ENCODE measurements around the gene HBA2. TPM values are rescaled to one million over a fixed set of nuclear protein-coding genes. Genes with fewer than 3 reads are reported as not detected.
"Not testable (repeated sequence)": the region's sequence is repeated elsewhere in the genome, so short reads cannot be mapped to it uniquely, and the experiment has no call there.

The HBA2 gene
- total RNA-seq, 1 experiment from 2014 or later: not detected

GRCh38 chr16:173928-174769 lies 1.5 kb downstream of the HBA2 start:
- DNase-seq (ENCODE audit: low read depth, low spot score); BruUV-seq (replicated peaks); H3K36me3 ChIP-seq (ENCODE audit: control insufficient read depth, insufficient read depth, low read length); H3K4me1 ChIP-seq (ENCODE audit: control insufficient read depth, insufficient read depth, low read length); H3K27me3 ChIP-seq (ENCODE audit: control insufficient read depth, insufficient read depth, low read length); H3K9me3 ChIP-seq (ENCODE audit: control insufficient read depth, insufficient read depth, low read depth, low read length); in situ Hi-C loops (cut with HindIII; ENCODE audit: low pct_unique_long_range_greater_than_20kb, low sequenced_read_pairs); H3K27ac ChIP-seq (ENCODE audit: low read length); POLR2A ChIA-PET; intact Hi-C loops (cut with micrococcal nuclease; ENCODE audit: unreplicated experiment); ATAC-seq; H3K4me3 ChIP-seq (ENCODE audit: low read depth in 2 of 2, low read length in 2 of 2): not testable (repeated sequence)
- TF ChIP-seq REST (IDR thresholded peaks at IDR 0.05; ENCODE audit: insufficient read depth in 1 of 2, low read depth in 2 of 2, low read length in 1 of 2): peak; percentile 84
- CTCF ChIA-PET: interaction anchor here (1.0 kb wide), 1 partner anchor 57 kb away, joined by 4 read pairs; no protein-coding TSS in a partner anchor

GRCh38 chr16:175011-175949 lies 2.6 kb downstream of the HBA2 start:
- POLR2A ChIA-PET: interaction anchor here (0.7 kb wide), 1 partner anchor 487 kb away, joined by 3 read pairs; no protein-coding TSS in a partner anchor
- H3K9me3 ChIP-seq (ENCODE audit: control insufficient read depth, insufficient read depth, low read depth, low read length): no peaks in the 10 kb centered on the region
- DNase-seq (ENCODE audit: low read depth, low spot score) (no peak), ATAC-seq (no peak)
- peaks cover 6% of the 10 kb centered on the region; the same call in 1 of the 2 replicates for H3K4me1 ChIP-seq (ENCODE audit: control insufficient read depth, insufficient read depth, low read length)
- in situ Hi-C loops (cut with HindIII; ENCODE audit: low pct_unique_long_range_greater_than_20kb, low sequenced_read_pairs) (no loop called here), intact Hi-C loops (cut with micrococcal nuclease; ENCODE audit: unreplicated experiment) (no loop called here)
- BruUV-seq (replicated peaks): no TSS peak
- no peaks in the 10 kb centered on the region for H3K36me3 ChIP-seq (ENCODE audit: control insufficient read depth, insufficient read depth, low read length)
- H3K4me3 ChIP-seq (ENCODE audit: low read depth in 2 of 2, low read length in 2 of 2): no peak overlapping the region
- no peak overlapping the region for H3K27ac ChIP-seq (ENCODE audit: low read length)
- TF ChIP-seq REST (IDR thresholded peaks at IDR 0.05; ENCODE audit: insufficient read depth in 1 of 2, low read depth in 2 of 2, low read length in 1 of 2) (no peak; a peak in 2 of 4 replicates), SIN3A (IDR thresholded peaks at IDR 0.05; ENCODE audit: borderline replicate concordance, insufficient read depth, low read depth, low read length) (no peak)
- CTCF ChIA-PET: interaction anchor here (1.0 kb wide), 1 partner anchor 58 kb away, joined by 4 read pairs; no protein-coding TSS in a partner anchor
- H3K27me3 ChIP-seq (ENCODE audit: control insufficient read depth, insufficient read depth, low read length): no peaks in the 10 kb centered on the region

- H3K9me3 ChIP-seq (ENCODE audit: control insufficient read depth, insufficient read depth, low read depth, low read length); H3K4me3 ChIP-seq (ENCODE audit: low read depth in 2 of 2, low read length in 2 of 2); H3K36me3 ChIP-seq (ENCODE audit: control insufficient read depth, insufficient read depth, low read length); intact Hi-C loops (cut with micrococcal nuclease; ENCODE audit: unreplicated experiment); H3K27ac ChIP-seq (ENCODE audit: low read length); BruUV-seq (replicated peaks); DNase-seq (ENCODE audit: low read depth, low spot score); in situ Hi-C loops (cut with HindIII; ENCODE audit: low pct_unique_long_range_greater_than_20kb, low sequenced_read_pairs); CTCF ChIA-PET; H3K4me1 ChIP-seq (ENCODE audit: control insufficient read depth, insufficient read depth, low read length); POLR2A ChIA-PET; H3K27me3 ChIP-seq (ENCODE audit: control insufficient read depth, insufficient read depth, low read length): not testable (repeated sequence)
- peak; percentile 40 for ATAC-seq
Measured at GRCh38 chr16:176006-176405, 3.3 kb downstream of the HBA2 start.

- H3K4me1 ChIP-seq (ENCODE audit: control insufficient read depth, insufficient read depth, low read length); DNase-seq (ENCODE audit: low read depth, low spot score); H3K36me3 ChIP-seq (ENCODE audit: control insufficient read depth, insufficient read depth, low read length); H3K27me3 ChIP-seq (ENCODE audit: control insufficient read depth, insufficient read depth, low read length); H3K9me3 ChIP-seq (ENCODE audit: control insufficient read depth, insufficient read depth, low read depth, low read length); H3K27ac ChIP-seq (ENCODE audit: low read length); in situ Hi-C loops (cut with HindIII; ENCODE audit: low pct_unique_long_range_greater_than_20kb, low sequenced_read_pairs); intact Hi-C loops (cut with micrococcal nuclease; ENCODE audit: unreplicated experiment); CTCF ChIA-PET; BruUV-seq (replicated peaks); H3K4me3 ChIP-seq (ENCODE audit: low read depth in 2 of 2, low read length in 2 of 2): not testable (repeated sequence)
- POLR2A ChIA-PET: interaction anchor here (0.6 kb wide), 1 partner anchor 188 kb away, joined by 5 read pairs; no protein-coding TSS in a partner anchor
- peak; percentile 42 for ATAC-seq
Measured at GRCh38 chr16:176477-177382, 4.1 kb downstream of the HBA2 start, which contains the start of gene HBA1. HBA1 (plus strand) TSS chr16:176680; CDS start chr16:176717, 37 bp downstream.
